ENCODE results near the gene PRR20E. TPM values are rescaled to one million over a fixed set of nuclear protein-coding genes. Genes with fewer than 3 reads are reported as not detected.
"Not testable (repeated sequence)": the region's sequence is repeated elsewhere in the genome, so short reads cannot be mapped to it uniquely, and the experiment has no call there.

The PRR20E gene
- polyA plus RNA-seq (ENCODE audit: insufficient read length): not detected
- long read RNA-seq, donor 1: 0 reads
- long read RNA-seq, donor 2: 0 reads
- long read RNA-seq, donor 3: 0 reads
- long read RNA-seq, donor 4: 0 reads
- long read RNA-seq, donor 5: 0 reads
- long read RNA-seq, donor 6: 0 reads
- long read RNA-seq, donor 7: 0 reads
- long read RNA-seq, donor 8: 0 reads

DNA sequence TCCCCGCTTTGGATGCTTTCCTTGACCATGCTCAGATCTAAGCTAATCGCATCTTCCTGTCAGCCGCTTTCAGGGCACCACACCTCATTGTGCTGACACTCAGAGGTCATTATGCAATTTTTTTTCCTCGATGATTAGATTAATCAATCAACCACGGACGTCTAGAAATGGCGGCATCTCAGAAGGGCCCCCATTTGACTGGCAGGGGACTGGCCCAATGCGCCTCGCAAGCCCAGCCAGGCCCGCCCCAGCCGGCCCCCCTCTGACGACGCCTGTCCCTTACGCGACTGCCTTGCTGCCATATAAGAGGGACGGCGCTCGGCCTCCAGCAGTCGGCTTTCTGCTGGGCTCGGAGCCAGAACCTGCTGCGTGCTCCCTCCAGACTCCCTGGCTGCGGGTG, at the start of gene PRR20E:
Gene PRR20E (plus strand): TSS at position 301 of the 400 bp plus-strand sequence. CDS start 387 bp downstream, outside the sequence.
- DNase-seq: not testable (repeated sequence)

GRCh38 chr13:57123681-57124080, 43.3 kb upstream of the PRR20E start:
- no peak for DNase-seq

DNA sequence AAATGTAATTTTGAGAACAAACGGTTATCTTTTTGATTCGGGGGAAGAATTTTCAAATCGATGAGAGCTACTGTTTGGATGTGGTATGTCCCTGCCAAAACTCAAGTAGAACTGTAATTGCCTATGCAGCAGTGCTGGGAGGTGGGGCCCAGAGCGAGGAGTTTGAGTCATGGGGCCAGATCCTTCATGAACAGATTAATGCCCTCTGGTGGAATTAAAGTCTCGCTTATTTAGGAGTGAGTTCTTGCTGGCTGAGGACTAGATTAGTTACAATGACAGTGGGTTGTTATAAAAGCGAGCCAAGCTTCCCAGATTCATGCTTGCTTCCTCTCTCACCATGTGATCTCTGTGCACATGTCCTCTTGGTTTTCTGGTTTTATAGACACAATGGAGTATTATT, 38.1 kb upstream of the PRR20E start:
- no peak for DNase-seq

GRCh38 chr13:57136093-57136492, 30.9 kb upstream of the PRR20E start:
- no peak for DNase-seq

GRCh38 chr13:57137585-57137984, 29.4 kb upstream of the PRR20E start:
- DNase-seq: no peak

DNA sequence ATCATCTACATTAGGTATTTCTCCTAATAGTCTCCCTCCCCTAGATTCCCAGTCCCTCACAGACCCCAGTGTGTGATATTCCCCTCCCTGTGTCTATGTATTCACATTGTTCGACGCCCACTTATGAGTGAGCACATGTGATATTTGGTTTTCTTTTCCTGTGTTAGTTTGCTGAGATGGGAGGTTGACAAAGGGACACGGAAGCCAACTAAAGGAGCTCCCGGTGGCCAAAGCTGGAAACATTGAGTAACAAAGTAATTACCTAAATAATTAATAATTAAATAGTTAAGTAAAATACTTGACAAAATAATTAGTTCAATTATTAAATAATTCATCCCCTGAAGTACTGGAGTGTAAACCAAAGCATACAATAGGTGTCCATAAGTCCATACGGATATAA, 28.0 kb upstream of the PRR20E start:
- no peak for DNase-seq

GRCh38 chr13:57139781-57140180, 27.2 kb upstream of the PRR20E start:
- not testable (repeated sequence) for DNase-seq

GRCh38 chr13:57140235-57140968, 26.6 kb upstream of the PRR20E start, which contains the start of gene PRR20A:
PRR20A (plus strand) TSS chr13:57140918; CDS start chr13:57141305, 387 bp downstream.
- DNase-seq: not testable (repeated sequence)

GRCh38 chr13:57147188-57147587, 19.8 kb upstream of the PRR20E start, which contains the start of gene PRR20B:
PRR20B (plus strand) TSS chr13:57147488; CDS start chr13:57147875, 387 bp downstream.
- DNase-seq: not testable (repeated sequence)

- not testable (repeated sequence) for DNase-seq
These were observed 18.9 kb upstream of the PRR20E start for GRCh38 chr13:57148106-57148505.

DNA sequence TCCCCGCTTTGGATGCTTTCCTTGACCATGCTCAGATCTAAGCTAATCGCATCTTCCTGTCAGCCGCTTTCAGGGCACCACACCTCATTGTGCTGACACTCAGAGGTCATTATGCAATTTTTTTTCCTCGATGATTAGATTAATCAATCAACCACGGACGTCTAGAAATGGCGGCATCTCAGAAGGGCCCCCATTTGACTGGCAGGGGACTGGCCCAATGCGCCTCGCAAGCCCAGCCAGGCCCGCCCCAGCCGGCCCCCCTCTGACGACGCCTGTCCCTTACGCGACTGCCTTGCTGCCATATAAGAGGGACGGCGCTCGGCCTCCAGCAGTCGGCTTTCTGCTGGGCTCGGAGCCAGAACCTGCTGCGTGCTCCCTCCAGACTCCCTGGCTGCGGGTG, 13.2 kb upstream of the PRR20E start, which contains the start of gene PRR20C:
Gene PRR20C (plus strand): TSS at position 301 of the 400 bp plus-strand sequence. CDS start 387 bp downstream, outside the sequence.
- not testable (repeated sequence) for DNase-seq

DNA sequence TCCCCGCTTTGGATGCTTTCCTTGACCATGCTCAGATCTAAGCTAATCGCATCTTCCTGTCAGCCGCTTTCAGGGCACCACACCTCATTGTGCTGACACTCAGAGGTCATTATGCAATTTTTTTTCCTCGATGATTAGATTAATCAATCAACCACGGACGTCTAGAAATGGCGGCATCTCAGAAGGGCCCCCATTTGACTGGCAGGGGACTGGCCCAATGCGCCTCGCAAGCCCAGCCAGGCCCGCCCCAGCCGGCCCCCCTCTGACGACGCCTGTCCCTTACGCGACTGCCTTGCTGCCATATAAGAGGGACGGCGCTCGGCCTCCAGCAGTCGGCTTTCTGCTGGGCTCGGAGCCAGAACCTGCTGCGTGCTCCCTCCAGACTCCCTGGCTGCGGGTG, 6.7 kb upstream of the PRR20E start, which contains the start of gene PRR20D:
Gene PRR20D (plus strand): TSS at position 301 of the 400 bp plus-strand sequence. CDS start 387 bp downstream, outside the sequence.
- not testable (repeated sequence) for DNase-seq

DNA sequence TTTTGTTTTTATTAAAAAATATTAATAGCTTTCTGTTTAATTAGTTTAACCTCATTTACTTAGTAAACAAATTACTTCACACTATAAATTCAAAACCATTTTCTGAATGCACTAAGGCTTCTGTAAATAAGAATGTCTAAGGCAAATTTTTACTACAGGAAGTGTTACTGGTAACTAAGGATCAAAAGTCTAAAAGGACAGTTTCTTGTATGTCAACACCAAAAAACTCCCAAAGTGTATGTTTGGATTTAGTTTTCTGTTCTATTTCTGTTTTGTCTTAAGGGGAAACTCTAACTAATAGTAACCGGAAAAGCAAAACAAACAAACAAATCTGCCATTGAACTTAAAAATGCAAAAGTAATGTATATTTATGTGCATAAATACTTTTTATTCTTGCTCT, 24.7 kb downstream of the PRR20E start:
- DNase-seq: no peak

DNA sequence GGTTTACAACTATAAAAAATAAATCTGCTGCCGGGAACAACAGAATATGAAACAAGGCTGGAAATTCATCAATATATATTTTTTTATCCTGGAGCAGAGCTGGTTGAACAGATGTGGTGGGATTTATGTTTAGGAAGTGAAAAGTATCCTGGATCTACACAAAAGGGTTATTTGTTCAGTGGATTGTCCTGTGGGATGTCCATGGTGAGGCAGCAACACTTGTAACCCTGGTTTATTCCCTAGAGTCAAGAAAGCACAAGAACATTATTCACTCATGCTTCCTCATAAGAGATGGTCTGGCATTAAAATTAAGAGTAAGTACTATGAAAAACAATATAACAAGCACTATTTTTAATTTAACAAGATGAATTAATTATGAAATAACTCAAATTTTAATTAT, 46.0 kb downstream of the PRR20E start:
- DNase-seq: no peak

Other genes with a start within 250 kb of the PRR20E start
- gene PRR20A, start 26.3 kb upstream of the PRR20E start, polyA plus RNA-seq (ENCODE audit: insufficient read length): not detected
- not detected for gene PRR20B, start 19.7 kb upstream of the PRR20E start, polyA plus RNA-seq (ENCODE audit: insufficient read length)
- gene PRR20C, start 13.1 kb upstream of the PRR20E start, polyA plus RNA-seq (ENCODE audit: insufficient read length): not detected
- gene PRR20D, start 6.6 kb upstream of the PRR20E start, polyA plus RNA-seq (ENCODE audit: insufficient read length): not detected